ENCODE data around the gene PADI6.

The PADI6 gene

GRCh38 chr1:17333081-17333480 lies 38.9 kb upstream of the PADI6 start:
- H3K9ac ChIP-seq (ENCODE audit: low read length), result no peak overlapping the region
- no peak for TF ChIP-seq CTCF (IDR thresholded peaks at IDR 0.05; ENCODE audit: low read depth, low read length)
- TF ChIP-seq EZH2phosphoT487 (IDR thresholded peaks at IDR 0.05; ENCODE audit: low read depth), result no peak
- H3K4me2 ChIP-seq (ENCODE audit: low read length), result no peak overlapping the region

DNA sequence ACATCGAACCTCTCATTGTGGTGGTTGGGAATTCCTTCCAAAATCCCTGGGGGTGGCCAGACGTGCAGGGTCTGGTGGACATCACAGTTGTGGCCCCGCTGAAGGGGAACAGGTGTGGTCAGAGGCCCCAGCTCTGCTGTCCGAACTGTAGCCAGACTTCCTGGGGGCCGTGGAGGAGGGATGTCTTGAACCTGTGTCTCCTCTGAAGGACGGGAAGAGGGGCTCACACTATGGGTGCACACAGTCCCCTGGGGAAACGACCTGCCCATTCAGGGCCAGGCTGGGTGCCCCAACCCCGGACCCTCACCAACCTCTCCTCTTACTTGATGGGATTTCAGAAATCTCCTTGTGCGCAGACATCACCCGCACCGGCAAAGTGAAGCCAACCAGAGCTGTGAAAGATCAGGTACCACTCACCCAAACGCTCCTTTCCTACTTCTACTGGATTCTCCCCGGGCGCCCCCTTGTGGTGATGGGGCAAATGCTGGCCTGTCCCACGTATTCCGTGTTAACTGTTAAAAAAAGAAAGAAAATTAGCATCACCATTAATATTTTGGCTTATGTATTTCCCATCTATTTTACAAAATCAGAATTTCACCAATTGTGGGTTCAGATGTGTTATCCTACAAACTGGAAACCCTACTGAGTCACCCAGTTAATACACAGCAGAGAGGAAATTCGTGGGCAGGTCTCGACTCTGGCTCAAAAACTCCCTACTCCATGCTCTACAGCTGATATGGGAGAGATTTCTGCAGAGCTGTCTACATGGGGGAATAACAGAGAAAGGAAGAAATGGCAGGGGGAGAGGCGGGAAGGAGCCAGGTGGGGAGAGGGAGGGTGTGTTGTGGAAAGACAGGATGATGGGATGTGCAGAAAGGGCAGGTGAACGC lies 35.9 kb upstream of the PADI6 start:
- Histone ChIP-seq H4K20me1 (ENCODE audit: insufficient read depth, low read length) (no peaks in the 10 kb centered on the region), H3K4me3 (ENCODE audit: low read length) (no peak overlapping the region), H2AFZ (ENCODE audit: low read depth, low read length) (no peak overlapping the region), H3K9ac (ENCODE audit: low read length) (no peak overlapping the region), H3K27ac (ENCODE audit: low read length) (no peak overlapping the region), H3K4me1 (ENCODE audit: low read length) (no peaks in the 10 kb centered on the region), H3K9me3 (ENCODE audit: insufficient read depth, low read length) (no peaks in the 10 kb centered on the region), H3K79me2 (ENCODE audit: low read length) (no peaks in the 10 kb centered on the region), H3K4me2 (ENCODE audit: low read length) (no peak overlapping the region), H3K36me3 (replicated peaks; ENCODE audit: low read depth, low read length) (no peaks in the 10 kb centered on the region), H3K27me3 (ENCODE audit: low read depth, low read length) (peaks cover 3% of the 10 kb centered on the region; the same call in 1 of the 2 replicates)
- no peak for TF ChIP-seq EZH2phosphoT487 (IDR thresholded peaks at IDR 0.05; ENCODE audit: low read depth)
- peak; percentile 79 for TF ChIP-seq CTCF (IDR thresholded peaks at IDR 0.05; ENCODE audit: low read depth, low read length)

More at GRCh38 chr1:17333081-17333480, 38.9 kb upstream of the PADI6 start:
- no peaks in the 10 kb centered on the region for H4K20me1 ChIP-seq (ENCODE audit: insufficient read depth, low read length)
- no peak overlapping the region for H3K27ac ChIP-seq (ENCODE audit: low read length)
- no peak overlapping the region for H2AFZ ChIP-seq (ENCODE audit: low read depth, low read length)
- no peaks in the 10 kb centered on the region for H3K36me3 ChIP-seq (replicated peaks; ENCODE audit: low read depth, low read length)
- no peak overlapping the region for H3K4me3 ChIP-seq (ENCODE audit: low read length)
- H3K9me3 ChIP-seq (ENCODE audit: insufficient read depth, low read length), result no peaks in the 10 kb centered on the region
- no peaks in the 10 kb centered on the region for H3K4me1 ChIP-seq (ENCODE audit: low read length)
- H3K27me3 ChIP-seq (ENCODE audit: low read depth, low read length), result peaks cover 7% of the 10 kb centered on the region; the same call in 1 of the 2 replicates
- no peaks in the 10 kb centered on the region for H3K79me2 ChIP-seq (ENCODE audit: low read length)

GRCh38 chr1:17338706-17339493 lies 33.1 kb upstream of the PADI6 start:
- Histone ChIP-seq H3K9ac (ENCODE audit: low read length) (no peak overlapping the region), H3K27me3 (ENCODE audit: low read depth, low read length) (peaks cover 3% of the 10 kb centered on the region; the same call in 1 of the 2 replicates), H3K4me1 (ENCODE audit: low read length) (no peaks in the 10 kb centered on the region), H3K4me2 (ENCODE audit: low read length) (no peak overlapping the region), H3K4me3 (ENCODE audit: low read length) (no peak overlapping the region), H3K9me3 (ENCODE audit: insufficient read depth, low read length) (no peaks in the 10 kb centered on the region), H4K20me1 (ENCODE audit: insufficient read depth, low read length) (no peaks in the 10 kb centered on the region), H2AFZ (ENCODE audit: low read depth, low read length) (no peak overlapping the region), H3K36me3 (replicated peaks; ENCODE audit: low read depth, low read length) (no peaks in the 10 kb centered on the region), H3K27ac (ENCODE audit: low read length) (no peak overlapping the region), H3K79me2 (ENCODE audit: low read length) (no peaks in the 10 kb centered on the region)
- TF ChIP-seq EZH2phosphoT487 (IDR thresholded peaks at IDR 0.05; ENCODE audit: low read depth), result no peak
- TF ChIP-seq CTCF (IDR thresholded peaks at IDR 0.05; ENCODE audit: low read depth, low read length), result no peak

DNA sequence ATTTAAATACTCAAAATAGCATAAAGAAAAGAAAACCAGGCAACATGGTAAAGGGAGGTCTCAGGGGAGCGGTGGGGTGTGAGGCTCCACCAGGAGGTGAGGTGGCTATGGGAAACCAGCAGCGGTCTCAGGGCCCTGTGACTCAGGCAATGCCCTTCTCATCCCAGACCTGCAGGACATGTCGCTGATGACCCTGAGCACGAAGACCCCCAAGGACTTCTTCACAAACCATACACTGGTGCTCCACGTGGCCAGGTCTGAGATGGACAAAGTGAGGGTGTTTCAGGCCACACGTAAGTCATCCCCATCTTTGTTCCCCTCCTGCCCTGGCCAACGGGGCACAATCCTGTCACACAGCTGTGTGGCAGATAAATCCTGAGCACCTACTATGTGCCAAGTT lies 32.5 kb upstream of the PADI6 start:
- Histone ChIP-seq H3K4me2 (ENCODE audit: low read length) (no peak overlapping the region), H2AFZ (ENCODE audit: low read depth, low read length) (no peak overlapping the region), H3K27ac (ENCODE audit: low read length) (no peak overlapping the region), H4K20me1 (ENCODE audit: insufficient read depth, low read length) (no peaks in the 10 kb centered on the region), H3K27me3 (ENCODE audit: low read depth, low read length) (peaks cover 3% of the 10 kb centered on the region; the same call in 1 of the 2 replicates), H3K9me3 (ENCODE audit: insufficient read depth, low read length) (no peaks in the 10 kb centered on the region), H3K4me1 (ENCODE audit: low read length) (no peaks in the 10 kb centered on the region), H3K36me3 (replicated peaks; ENCODE audit: low read depth, low read length) (no peaks in the 10 kb centered on the region), H3K9ac (ENCODE audit: low read length) (no peak overlapping the region), H3K79me2 (ENCODE audit: low read length) (no peaks in the 10 kb centered on the region), H3K4me3 (ENCODE audit: low read length) (no peak overlapping the region)
- no peak for TF ChIP-seq EZH2phosphoT487 (IDR thresholded peaks at IDR 0.05; ENCODE audit: low read depth)
- TF ChIP-seq CTCF (IDR thresholded peaks at IDR 0.05; ENCODE audit: low read depth, low read length), result no peak

Measured in OCI-LY3 (cell line).